Neural crest cell (in vitro differentiated cells): Measurements from ENCODE around the gene YAP1. TPM values are rescaled to one million over a fixed set of nuclear protein-coding genes. Genes with fewer than 3 reads are reported as not detected.

Experiments used
- DNase-seq: peaks from one replicate; pipeline ENCODE4 v3.0.0; 2021; ENCODE audit warnings: low read depth, mixed read lengths, low spot score
- H3K27ac Mint-ChIP-seq: one replicate; pipeline ENCODE4 v1.8.0; 2021; ENCODE audit warnings: mild to moderate bottlenecking, mixed read lengths; ENCODE audit not compliant: unreplicated experiment
- H3K27me3 Mint-ChIP-seq: 2 replicates; pipeline ENCODE4 v1.8.0; 2021; ENCODE audit warnings: low read depth, mild to moderate bottlenecking, mixed read lengths
- H3K36me3 Mint-ChIP-seq: 2 replicates; pipeline ENCODE4 v1.8.0; 2021; ENCODE audit warnings: low read depth, mild to moderate bottlenecking, mixed read lengths
- H3K4me1 Mint-ChIP-seq: 2 replicates; pipeline ENCODE4 v1.8.0; 2021; ENCODE audit warnings: mixed read lengths
- H3K4me3 Mint-ChIP-seq: one replicate; pipeline ENCODE4 v1.8.0; 2021; ENCODE audit warnings: mild to moderate bottlenecking, mixed read lengths
- H3K9me3 Mint-ChIP-seq: 2 replicates; pipeline ENCODE4 v1.8.0; 2021; ENCODE audit warnings: mixed read lengths
- CTCF ChIP-seq: fragments of 200-600 bp; sonication (generic); conservative IDR thresholded peaks from 2 replicates; pipeline ENCODE4 v1.5.0; 2021; ENCODE audit warnings: antibody characterized with exemption, mild to moderate bottlenecking
- long read RNA-seq: library from polyadenylated mRNA; unstranded; transcript quantifications from one replicate; pipeline ENCODE4 v2.0.0, GENCODE V29; 2020
- total RNA-seq: library from RNA; stranded (reverse); gene quantifications from 2 replicates; pipeline ENCODE4 v1.2.1, GENCODE V29; 2021

The YAP1 gene
- total RNA-seq, result 138 and 142 TPM in 2 replicates
- long read RNA-seq, partial matches to known transcripts, result 1 of 15 reads
- long read RNA-seq, other reads (novel, unspliced or antisense), result 13 of 15 reads

- peak; percentile 79 for DNase-seq
- Mint-ChIP-seq H3K36me3 (no peaks in the 10 kb centered on the region), H3K27ac (peak within 1 kb of the TSS; percentile 99), H3K4me3 (peak within 1 kb of the TSS; percentile 100), H3K9me3 (peaks cover 2% of the 10 kb centered on the region), H3K4me1 (peaks cover 43% of the 10 kb centered on the region), H3K27me3 (peaks cover 3% of the 10 kb centered on the region)
- TF ChIP-seq CTCF, result no peak
Observed at GRCh38 chr11:102109896-102110760, at the start of gene YAP1. YAP1 (plus strand) TSS chr11:102110447; CDS start chr11:102110849, 402 bp downstream.

- no peaks in the 10 kb centered on the region for H3K27me3 Mint-ChIP-seq
- H3K9me3 Mint-ChIP-seq, result peaks cover 3% of the 10 kb centered on the region
- H3K36me3 Mint-ChIP-seq, result peaks cover 2% of the 10 kb centered on the region
- no peak overlapping the region for H3K4me3 Mint-ChIP-seq
- H3K4me1 Mint-ChIP-seq, result no peaks in the 10 kb centered on the region
- TF ChIP-seq CTCF, result no peak
- no peak overlapping the region for H3K27ac Mint-ChIP-seq
- DNase-seq, result no peak
Observed at GRCh38 chr11:102061276-102061675, 49.0 kb upstream of the YAP1 start.

GRCh38 chr11:102062106-102062505 lies 48.1 kb upstream of the YAP1 start:
- H3K27ac Mint-ChIP-seq, result no peak overlapping the region
- H3K36me3 Mint-ChIP-seq, result peaks cover 2% of the 10 kb centered on the region
- peaks cover 3% of the 10 kb centered on the region for H3K9me3 Mint-ChIP-seq
- no peaks in the 10 kb centered on the region for H3K27me3 Mint-ChIP-seq
- H3K4me1 Mint-ChIP-seq, result no peaks in the 10 kb centered on the region
- no peak for DNase-seq
- TF ChIP-seq CTCF, result no peak
- H3K4me3 Mint-ChIP-seq, result no peak overlapping the region

GRCh38 chr11:102064316-102064715 lies 45.9 kb upstream of the YAP1 start:
- no peaks in the 10 kb centered on the region for H3K27me3 Mint-ChIP-seq
- H3K4me1 Mint-ChIP-seq, result peaks cover 3% of the 10 kb centered on the region
- peaks cover 2% of the 10 kb centered on the region for H3K36me3 Mint-ChIP-seq
- peaks cover 3% of the 10 kb centered on the region for H3K9me3 Mint-ChIP-seq
- H3K27ac Mint-ChIP-seq, result no peak overlapping the region
- no peak for DNase-seq
- H3K4me3 Mint-ChIP-seq, result no peak overlapping the region
- no peak for TF ChIP-seq CTCF

- Mint-ChIP-seq H3K4me3 (no peak overlapping the region), H3K27ac (no peak overlapping the region), H3K27me3 (no peaks in the 10 kb centered on the region), H3K4me1 (peaks cover 3% of the 10 kb centered on the region), H3K9me3 (peaks cover 25% of the 10 kb centered on the region), H3K36me3 (peaks cover 26% of the 10 kb centered on the region)
- TF ChIP-seq CTCF, result no peak
- no peak for DNase-seq
Observed at GRCh38 chr11:102070766-102071165, 39.5 kb upstream of the YAP1 start.
